Measurements from ENCODE around the gene RNASE11. TPM values are rescaled to one million over a fixed set of nuclear protein-coding genes. Genes with fewer than 3 reads are reported as not detected.

RNASE11 gene
- total RNA-seq, 1 donor from 2014 or later: not detected

GRCh38 chr14:20556500-20557211, 31.1 kb downstream of the RNASE11 start:
- ATAC-seq: no peak
- no peak for DNase-seq (ENCODE audit: missing footprints)
- intact Hi-C loops (cut with DNase I): no loop called here

DNA sequence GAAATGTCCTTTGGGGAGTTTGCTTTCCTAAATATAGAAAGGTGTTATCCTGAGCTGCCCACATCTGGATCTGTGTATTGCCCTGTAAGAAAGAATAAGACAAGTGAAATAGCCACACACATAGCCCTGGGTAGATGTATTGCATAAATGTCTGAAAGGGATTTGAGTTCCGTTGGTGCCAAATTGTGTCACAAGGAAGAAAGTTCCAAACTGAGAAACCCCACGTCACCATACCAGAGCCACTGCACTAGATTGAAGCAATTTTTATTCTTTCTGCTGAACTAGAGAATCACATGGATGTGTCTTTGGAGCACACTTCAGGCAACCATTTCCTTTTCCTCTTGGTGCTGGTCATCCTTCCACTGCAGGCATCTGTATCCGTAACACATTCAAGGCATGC, 32.0 kb downstream of the RNASE11 start:
- ATAC-seq: no peak
- intact Hi-C loops (cut with DNase I): no loop called here
- no peak for DNase-seq (ENCODE audit: missing footprints)

- ATAC-seq: no peak
- no peak for DNase-seq (ENCODE audit: missing footprints)
- intact Hi-C loops (cut with DNase I): no loop called here
Observed at GRCh38 chr14:20553024-20553423, 34.8 kb downstream of the RNASE11 start.

- intact Hi-C loops (cut with DNase I): no loop called here
- DNase-seq (ENCODE audit: missing footprints) (no peak), ATAC-seq (no peak)
Observed at GRCh38 chr14:20551606-20552005, 36.2 kb downstream of the RNASE11 start.

- no peak for ATAC-seq
- intact Hi-C loops (cut with DNase I): no loop called here
- DNase-seq (ENCODE audit: missing footprints): no peak
Observed at GRCh38 chr14:20550926-20551325, 36.9 kb downstream of the RNASE11 start.

GRCh38 chr14:20548414-20549158, 39.2 kb downstream of the RNASE11 start:
- DNase-seq (ENCODE audit: missing footprints) (no peak), ATAC-seq (no peak)

DNA sequence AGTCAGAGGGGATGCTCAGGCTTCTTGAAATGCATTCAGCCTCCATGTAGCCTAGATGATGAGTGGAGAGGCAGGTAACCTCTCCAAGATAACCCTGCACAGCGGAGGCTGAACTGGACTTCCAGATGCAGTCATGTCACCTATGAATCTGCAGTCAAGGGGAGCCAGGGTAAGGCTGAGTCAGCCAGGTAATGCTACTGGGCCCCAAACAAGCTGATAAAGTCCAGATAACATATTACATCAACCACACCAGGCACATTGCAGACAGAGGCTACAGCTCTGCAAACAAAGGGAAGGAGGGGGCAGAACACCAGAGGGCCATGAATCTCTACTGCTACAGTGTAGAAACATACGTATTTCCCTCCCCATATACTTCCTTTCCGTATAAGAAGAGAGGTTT, 40.9 kb downstream of the RNASE11 start:
- ATAC-seq: no peak
- DNase-seq (ENCODE audit: missing footprints): no peak
- intact Hi-C loops (cut with DNase I): no loop called here

More at GRCh38 chr14:20548414-20549158, 39.2 kb downstream of the RNASE11 start:
- intact Hi-C loops (cut with DNase I): no loop called here

DNA sequence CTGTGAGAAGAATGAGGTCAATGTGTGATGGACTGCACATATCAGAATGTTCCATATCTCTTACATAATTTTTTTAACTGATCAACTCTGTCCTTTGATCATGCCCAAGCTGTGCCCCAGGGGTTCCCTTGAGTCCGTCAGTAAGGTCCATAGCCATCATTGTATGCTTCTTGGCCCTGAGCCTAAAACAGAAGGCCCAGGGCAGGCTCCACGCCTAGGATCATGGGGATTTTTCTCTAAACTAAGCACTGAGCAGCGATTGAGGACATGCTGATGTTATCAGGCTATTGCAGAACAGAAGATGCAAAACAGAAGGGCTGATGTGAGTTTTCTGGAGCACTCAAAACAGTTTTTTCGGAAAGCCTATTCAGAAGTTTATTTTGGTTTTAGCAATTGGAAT, 47.9 kb downstream of the RNASE11 start:
- no peak for ATAC-seq
- DNase-seq (ENCODE audit: missing footprints): no peak
- intact Hi-C loops (cut with DNase I): no loop called here

Other genes starting within 250 kb of the RNASE11 start
- 15.7 TPM for gene PARP2, start 244.4 kb downstream of the RNASE11 start, total RNA-seq
- gene TEP1, start 174.5 kb downstream of the RNASE11 start, total RNA-seq: 8.2 TPM
- 0.62 TPM for gene KLHL33, start 151.8 kb downstream of the RNASE11 start, total RNA-seq
- 18.8 TPM for gene OSGEP, start 133.2 kb downstream of the RNASE11 start, total RNA-seq
- gene APEX1, start 132.8 kb downstream of the RNASE11 start, total RNA-seq: 67.2 TPM
- gene PIP4P1, start 126.6 kb downstream of the RNASE11 start, total RNA-seq: 17.2 TPM
- gene PNP, start 118.6 kb downstream of the RNASE11 start, total RNA-seq: 7.6 TPM
- 0.27 TPM for gene RNASE10, start 82.5 kb downstream of the RNASE11 start, total RNA-seq
- gene RNASE9, start 27.0 kb downstream of the RNASE11 start, total RNA-seq: not detected
- gene RNASE12, start 3.4 kb upstream of the RNASE11 start, total RNA-seq: not detected
- gene OR6S1, start 53.7 kb upstream of the RNASE11 start, total RNA-seq: not detected
- gene RNASE4, start 96.6 kb upstream of the RNASE11 start, total RNA-seq: 11.9 TPM
- 4.5 TPM for gene ANG, start 100.8 kb upstream of the RNASE11 start, total RNA-seq
- not detected for gene EDDM3A, start 157.9 kb upstream of the RNASE11 start, total RNA-seq
- gene EDDM3B, start 180.4 kb upstream of the RNASE11 start, total RNA-seq: not detected
- gene RNASE6, start 193.3 kb upstream of the RNASE11 start, total RNA-seq: 8.3 TPM
- gene RNASE1, start 214.8 kb upstream of the RNASE11 start, total RNA-seq: 373 TPM